Measurements from ENCODE around the gene KLF9. TPM values are rescaled to one million over a fixed set of nuclear protein-coding genes. Genes with fewer than 3 reads are reported as not detected.
A peak's percentile ranks its signal among the peaks of the same experiment; 100 is the strongest.

KLF9 gene
- total and polyA plus RNA-seq, 9 of the 15 experiments (the other 6 are each of a cell fraction or from before 2014, with no cell fraction given): 3.3 to 11.9 (median 6.9) TPM

DNA sequence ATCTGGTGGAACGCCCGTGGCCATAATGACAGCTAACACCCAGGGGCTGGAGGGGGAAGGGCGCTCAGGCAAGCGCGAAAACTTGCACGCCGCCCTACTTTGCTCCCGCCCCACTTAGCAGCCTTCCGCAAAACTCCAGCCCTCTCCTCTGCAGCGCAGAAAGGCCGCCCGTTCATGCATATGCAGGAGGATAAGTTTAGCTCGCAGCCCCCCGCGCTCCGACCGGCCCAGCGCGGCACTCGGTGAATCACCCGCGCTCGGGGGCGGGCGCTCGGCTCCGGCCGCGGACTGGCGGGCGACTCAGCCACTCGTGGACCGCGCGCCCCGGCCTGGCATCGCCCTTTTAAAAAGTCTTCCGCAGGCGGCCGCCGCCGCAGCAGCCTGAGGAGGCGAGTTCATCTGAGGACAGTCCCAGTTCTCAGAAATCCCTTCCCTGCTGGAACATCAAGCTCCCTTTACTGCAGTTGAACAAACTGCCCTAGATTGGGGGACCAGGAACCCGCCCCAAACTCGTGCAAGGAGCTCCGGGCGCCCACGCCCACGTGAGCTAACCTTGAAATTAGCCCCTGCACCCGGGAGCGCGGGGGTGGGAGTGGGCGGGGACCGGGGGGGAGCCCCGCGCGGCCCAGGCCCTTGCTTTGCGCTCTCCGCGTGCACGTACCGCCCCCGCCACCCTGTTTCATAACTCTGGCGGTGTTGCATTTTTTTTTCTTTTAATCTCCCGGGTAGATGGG lies 4.5 kb upstream of the KLF9 start (continued):
- TF ChIP-seq CBX8 (IDR thresholded peaks at IDR 0.05; ENCODE audit: borderline replicate concordance, extremely low read depth, low read depth, low read length, poor library complexity, severe bottlenecking) (no peak), CBX1 (IDR thresholded peaks at IDR 0.05; ENCODE audit: low read depth) (0 out of 2 replicates have a peak, but pooled peaks have one; percentile 26), GTF2F1 (IDR thresholded peaks at IDR 0.05; ENCODE audit: low read depth, low read length) (no peak), FOXA1 (IDR thresholded peaks at IDR 0.05; ENCODE audit: borderline replicate concordance) (no peak), ATF7 (IDR thresholded peaks at IDR 0.05) (no peak; the same call in 1 of the 2 replicates), MYBL2 (IDR thresholded peaks at IDR 0.05; ENCODE audit: low read depth) (no peak), MYBL2 (CRISPR knock-in tag; IDR thresholded peaks at IDR 0.05; ENCODE audit: borderline replicate concordance) (no peak), ARID1B (IDR thresholded peaks at IDR 0.05) (peak; percentile 21; the same call in 1 of the 2 replicates)
- TF ChIP-seq, protein P1, sequence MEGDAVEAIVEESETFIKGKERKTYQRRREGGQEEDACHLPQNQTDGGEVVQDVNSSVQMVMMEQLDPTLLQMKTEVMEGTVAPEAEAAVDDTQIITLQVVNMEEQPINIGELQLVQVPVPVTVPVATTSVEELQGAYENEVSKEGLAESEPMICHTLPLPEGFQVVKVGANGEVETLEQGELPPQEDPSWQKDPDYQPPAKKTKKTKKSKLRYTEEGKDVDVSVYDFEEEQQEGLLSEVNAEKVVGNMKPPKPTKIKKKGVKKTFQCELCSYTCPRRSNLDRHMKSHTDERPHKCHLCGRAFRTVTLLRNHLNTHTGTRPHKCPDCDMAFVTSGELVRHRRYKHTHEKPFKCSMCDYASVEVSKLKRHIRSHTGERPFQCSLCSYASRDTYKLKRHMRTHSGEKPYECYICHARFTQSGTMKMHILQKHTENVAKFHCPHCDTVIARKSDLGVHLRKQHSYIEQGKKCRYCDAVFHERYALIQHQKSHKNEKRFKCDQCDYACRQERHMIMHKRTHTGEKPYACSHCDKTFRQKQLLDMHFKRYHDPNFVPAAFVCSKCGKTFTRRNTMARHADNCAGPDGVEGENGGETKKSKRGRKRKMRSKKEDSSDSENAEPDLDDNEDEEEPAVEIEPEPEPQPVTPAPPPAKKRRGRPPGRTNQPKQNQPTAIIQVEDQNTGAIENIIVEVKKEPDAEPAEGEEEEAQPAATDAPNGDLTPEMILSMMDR (IDR thresholded peaks at IDR 0.05 in 2 of 3, conservative IDR thresholded peaks at IDR 0.05 in 1 of 3; ENCODE audit: insufficient read depth in 2 of 3, low read depth in 1 of 3, low read length in 3 of 3): no peak; a peak in 1 of 6 replicates
- TF ChIP-seq, protein P2, sequence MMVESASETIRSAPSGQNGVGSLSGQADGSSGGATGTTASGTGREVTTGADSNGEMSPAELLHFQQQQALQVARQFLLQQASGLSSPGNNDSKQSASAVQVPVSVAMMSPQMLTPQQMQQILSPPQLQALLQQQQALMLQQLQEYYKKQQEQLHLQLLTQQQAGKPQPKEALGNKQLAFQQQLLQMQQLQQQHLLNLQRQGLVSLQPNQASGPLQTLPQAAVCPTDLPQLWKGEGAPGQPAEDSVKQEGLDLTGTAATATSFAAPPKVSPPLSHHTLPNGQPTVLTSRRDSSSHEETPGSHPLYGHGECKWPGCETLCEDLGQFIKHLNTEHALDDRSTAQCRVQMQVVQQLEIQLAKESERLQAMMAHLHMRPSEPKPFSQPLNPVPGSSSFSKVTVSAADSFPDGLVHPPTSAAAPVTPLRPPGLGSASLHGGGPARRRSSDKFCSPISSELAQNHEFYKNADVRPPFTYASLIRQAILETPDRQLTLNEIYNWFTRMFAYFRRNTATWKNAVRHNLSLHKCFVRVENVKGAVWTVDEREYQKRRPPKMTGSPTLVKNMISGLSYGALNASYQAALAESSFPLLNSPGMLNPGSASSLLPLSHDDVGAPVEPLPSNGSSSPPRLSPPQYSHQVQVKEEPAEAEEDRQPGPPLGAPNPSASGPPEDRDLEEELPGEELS (CRISPR knock-in tag; IDR thresholded peaks at IDR 0.05; ENCODE audit: borderline replicate concordance): no peak
- TF ChIP-seq, protein P3, sequence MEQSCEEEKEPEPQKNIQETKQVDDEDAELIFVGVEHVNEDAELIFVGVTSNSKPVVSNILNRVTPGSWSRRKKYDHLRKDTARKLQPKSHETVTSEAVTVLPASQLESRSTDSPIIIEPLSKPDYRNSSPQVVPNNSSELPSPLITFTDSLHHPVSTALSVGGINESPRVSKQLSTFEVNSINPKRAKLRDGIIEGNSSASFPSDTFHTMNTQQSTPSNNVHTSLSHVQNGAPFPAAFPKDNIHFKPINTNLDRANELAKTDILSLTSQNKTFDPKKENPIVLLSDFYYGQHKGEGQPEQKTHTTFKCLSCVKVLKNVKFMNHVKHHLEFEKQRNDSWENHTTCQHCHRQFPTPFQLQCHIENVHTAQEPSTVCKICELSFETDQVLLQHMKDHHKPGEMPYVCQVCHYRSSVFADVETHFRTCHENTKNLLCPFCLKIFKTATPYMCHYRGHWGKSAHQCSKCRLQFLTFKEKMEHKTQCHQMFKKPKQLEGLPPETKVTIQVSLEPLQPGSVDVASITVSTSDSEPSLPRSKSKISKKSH (CRISPR knock-in tag; IDR thresholded peaks at IDR 0.05): no peak
- TF ChIP-seq, protein P4, sequence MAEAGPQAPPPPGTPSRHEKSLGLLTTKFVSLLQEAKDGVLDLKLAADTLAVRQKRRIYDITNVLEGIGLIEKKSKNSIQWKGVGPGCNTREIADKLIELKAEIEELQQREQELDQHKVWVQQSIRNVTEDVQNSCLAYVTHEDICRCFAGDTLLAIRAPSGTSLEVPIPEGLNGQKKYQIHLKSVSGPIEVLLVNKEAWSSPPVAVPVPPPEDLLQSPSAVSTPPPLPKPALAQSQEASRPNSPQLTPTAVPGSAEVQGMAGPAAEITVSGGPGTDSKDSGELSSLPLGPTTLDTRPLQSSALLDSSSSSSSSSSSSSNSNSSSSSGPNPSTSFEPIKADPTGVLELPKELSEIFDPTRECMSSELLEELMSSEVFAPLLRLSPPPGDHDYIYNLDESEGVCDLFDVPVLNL (CRISPR knock-in tag; IDR thresholded peaks at IDR 0.05; ENCODE audit: low read depth): no peak
- TF ChIP-seq, protein P5, sequence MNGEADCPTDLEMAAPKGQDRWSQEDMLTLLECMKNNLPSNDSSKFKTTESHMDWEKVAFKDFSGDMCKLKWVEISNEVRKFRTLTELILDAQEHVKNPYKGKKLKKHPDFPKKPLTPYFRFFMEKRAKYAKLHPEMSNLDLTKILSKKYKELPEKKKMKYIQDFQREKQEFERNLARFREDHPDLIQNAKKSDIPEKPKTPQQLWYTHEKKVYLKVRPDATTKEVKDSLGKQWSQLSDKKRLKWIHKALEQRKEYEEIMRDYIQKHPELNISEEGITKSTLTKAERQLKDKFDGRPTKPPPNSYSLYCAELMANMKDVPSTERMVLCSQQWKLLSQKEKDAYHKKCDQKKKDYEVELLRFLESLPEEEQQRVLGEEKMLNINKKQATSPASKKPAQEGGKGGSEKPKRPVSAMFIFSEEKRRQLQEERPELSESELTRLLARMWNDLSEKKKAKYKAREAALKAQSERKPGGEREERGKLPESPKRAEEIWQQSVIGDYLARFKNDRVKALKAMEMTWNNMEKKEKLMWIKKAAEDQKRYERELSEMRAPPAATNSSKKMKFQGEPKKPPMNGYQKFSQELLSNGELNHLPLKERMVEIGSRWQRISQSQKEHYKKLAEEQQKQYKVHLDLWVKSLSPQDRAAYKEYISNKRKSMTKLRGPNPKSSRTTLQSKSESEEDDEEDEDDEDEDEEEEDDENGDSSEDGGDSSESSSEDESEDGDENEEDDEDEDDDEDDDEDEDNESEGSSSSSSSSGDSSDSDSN (IDR thresholded peaks at IDR 0.05; ENCODE audit: borderline replicate concordance in 1 of 2, low read depth in 2 of 2, low read length in 2 of 2): no peak; a peak in 1 of 4 replicates
- TF ChIP-seq, protein P6, sequence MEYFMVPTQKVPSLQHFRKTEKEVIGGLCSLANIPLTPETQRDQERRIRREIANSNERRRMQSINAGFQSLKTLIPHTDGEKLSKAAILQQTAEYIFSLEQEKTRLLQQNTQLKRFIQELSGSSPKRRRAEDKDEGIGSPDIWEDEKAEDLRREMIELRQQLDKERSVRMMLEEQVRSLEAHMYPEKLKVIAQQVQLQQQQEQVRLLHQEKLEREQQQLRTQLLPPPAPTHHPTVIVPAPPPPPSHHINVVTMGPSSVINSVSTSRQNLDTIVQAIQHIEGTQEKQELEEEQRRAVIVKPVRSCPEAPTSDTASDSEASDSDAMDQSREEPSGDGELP (CRISPR knock-in tag; IDR thresholded peaks at IDR 0.05; ENCODE audit: borderline replicate concordance): no peak
